HEK293 (cell line): ENCODE results near the gene ENGASE.

Source experiments
- SP2 ChIP-seq: fragments of 450-650 bp; formaldehyde crosslinking; IDR thresholded peaks from 2 replicates; pipeline ENCODE4 v1.5.1; 2016; ENCODE audit warnings: missing biosample characterization, missing genetic modification characterization
- ZFP37 ChIP-seq: fragments of 450-650 bp; formaldehyde crosslinking; IDR thresholded peaks from 2 replicates; pipeline ENCODE4 v1.5.1; 2016; ENCODE audit warnings: missing biosample characterization, missing genetic modification characterization
- ZFP69B ChIP-seq: fragments of 450-650 bp; formaldehyde crosslinking; IDR thresholded peaks from 2 replicates; pipeline ENCODE4 v1.5.1; 2016; ENCODE audit warnings: missing biosample characterization, missing genetic modification characterization
- ZNF138 ChIP-seq: fragments of 450-650 bp; formaldehyde crosslinking; IDR thresholded peaks from 2 replicates; pipeline ENCODE4 v1.5.1; 2016; ENCODE audit warnings: missing biosample characterization, missing genetic modification characterization, borderline replicate concordance
- ZNF184 ChIP-seq: fragments of 450-650 bp; IDR thresholded peaks from 2 replicates; pipeline ENCODE4 v1.5.1; 2018; ENCODE audit warnings: missing biosample characterization, mild to moderate bottlenecking, missing genetic modification characterization
- ZNF274 ChIP-seq, 2 experiments: fragments of 200-500 bp in 1 of 2; fragments of 450-650 bp in 1 of 2; sonication (Bioruptor generic) in 1 of 2; formaldehyde crosslinking in 1 of 2; IDR thresholded peaks; 2 replicates each; pipeline versions ENCODE4 v1.5.1 to v1.6.1; 2014 to 2016; ENCODE audit warnings: borderline replicate concordance in 1 of 2, inconsistent platforms in 1 of 2, low read length in 1 of 2, missing biosample characterization in 1 of 2, missing genetic modification characterization in 1 of 2
- TF ChIP-seq, protein P1 (sequence below): fragments of 450-650 bp; formaldehyde crosslinking; IDR thresholded peaks from 2 replicates; pipeline ENCODE4 v1.5.1; 2016; ENCODE audit warnings: missing biosample characterization, missing genetic modification characterization
- TF ChIP-seq, protein P2 (sequence below): fragments of 450-650 bp; formaldehyde crosslinking; IDR thresholded peaks from 2 replicates; pipeline ENCODE4 v1.5.1; 2017; ENCODE audit warnings: missing biosample characterization, missing genetic modification characterization
- TF ChIP-seq, protein P3 (sequence below): fragments of 450-650 bp; formaldehyde crosslinking; IDR thresholded peaks from 2 replicates; pipeline ENCODE4 v1.5.1; 2016; ENCODE audit warnings: missing biosample characterization, missing genetic modification characterization, low read depth

DNA sequence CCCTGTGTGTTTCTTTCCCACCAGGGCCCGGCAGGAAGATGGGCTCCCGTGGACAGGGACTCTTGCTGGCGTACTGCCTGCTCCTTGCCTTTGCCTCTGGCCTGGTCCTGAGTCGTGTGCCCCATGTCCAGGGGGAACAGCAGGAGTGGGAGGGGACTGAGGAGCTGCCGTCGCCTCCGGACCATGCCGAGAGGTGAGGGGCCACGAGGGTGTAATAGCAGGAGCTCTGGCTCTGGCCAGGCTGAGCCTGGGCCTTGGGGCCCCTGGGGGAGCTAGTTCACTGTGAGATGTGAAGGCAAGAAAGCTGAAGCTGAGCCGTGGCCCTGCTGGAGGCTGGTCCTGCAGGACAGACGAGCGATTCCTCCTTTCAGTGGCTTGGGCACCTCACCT, 30.7 kb upstream of the ENGASE start:
- TF ChIP-seq, protein P1, sequence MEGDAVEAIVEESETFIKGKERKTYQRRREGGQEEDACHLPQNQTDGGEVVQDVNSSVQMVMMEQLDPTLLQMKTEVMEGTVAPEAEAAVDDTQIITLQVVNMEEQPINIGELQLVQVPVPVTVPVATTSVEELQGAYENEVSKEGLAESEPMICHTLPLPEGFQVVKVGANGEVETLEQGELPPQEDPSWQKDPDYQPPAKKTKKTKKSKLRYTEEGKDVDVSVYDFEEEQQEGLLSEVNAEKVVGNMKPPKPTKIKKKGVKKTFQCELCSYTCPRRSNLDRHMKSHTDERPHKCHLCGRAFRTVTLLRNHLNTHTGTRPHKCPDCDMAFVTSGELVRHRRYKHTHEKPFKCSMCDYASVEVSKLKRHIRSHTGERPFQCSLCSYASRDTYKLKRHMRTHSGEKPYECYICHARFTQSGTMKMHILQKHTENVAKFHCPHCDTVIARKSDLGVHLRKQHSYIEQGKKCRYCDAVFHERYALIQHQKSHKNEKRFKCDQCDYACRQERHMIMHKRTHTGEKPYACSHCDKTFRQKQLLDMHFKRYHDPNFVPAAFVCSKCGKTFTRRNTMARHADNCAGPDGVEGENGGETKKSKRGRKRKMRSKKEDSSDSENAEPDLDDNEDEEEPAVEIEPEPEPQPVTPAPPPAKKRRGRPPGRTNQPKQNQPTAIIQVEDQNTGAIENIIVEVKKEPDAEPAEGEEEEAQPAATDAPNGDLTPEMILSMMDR (tag by site-specific recombination): no peak
- TF ChIP-seq ZFP69B (no peak), SP2 (tag by site-specific recombination) (no peak), ZNF184 (no peak), ZNF274 (IDR thresholded peaks at IDR 0.05; ENCODE audit: low read length) (no peak), ZNF274 (tag by site-specific recombination; IDR thresholded peaks at IDR 0.05; ENCODE audit: borderline replicate concordance) (no peak), ZNF138 (tag by site-specific recombination) (no peak), ZFP37 (tag by site-specific recombination) (no peak)
- TF ChIP-seq, protein P2, sequence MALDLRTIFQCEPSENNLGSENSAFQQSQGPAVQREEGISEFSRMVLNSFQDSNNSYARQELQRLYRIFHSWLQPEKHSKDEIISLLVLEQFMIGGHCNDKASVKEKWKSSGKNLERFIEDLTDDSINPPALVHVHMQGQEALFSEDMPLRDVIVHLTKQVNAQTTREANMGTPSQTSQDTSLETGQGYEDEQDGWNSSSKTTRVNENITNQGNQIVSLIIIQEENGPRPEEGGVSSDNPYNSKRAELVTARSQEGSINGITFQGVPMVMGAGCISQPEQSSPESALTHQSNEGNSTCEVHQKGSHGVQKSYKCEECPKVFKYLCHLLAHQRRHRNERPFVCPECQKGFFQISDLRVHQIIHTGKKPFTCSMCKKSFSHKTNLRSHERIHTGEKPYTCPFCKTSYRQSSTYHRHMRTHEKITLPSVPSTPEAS: no peak
- TF ChIP-seq, protein P3, sequence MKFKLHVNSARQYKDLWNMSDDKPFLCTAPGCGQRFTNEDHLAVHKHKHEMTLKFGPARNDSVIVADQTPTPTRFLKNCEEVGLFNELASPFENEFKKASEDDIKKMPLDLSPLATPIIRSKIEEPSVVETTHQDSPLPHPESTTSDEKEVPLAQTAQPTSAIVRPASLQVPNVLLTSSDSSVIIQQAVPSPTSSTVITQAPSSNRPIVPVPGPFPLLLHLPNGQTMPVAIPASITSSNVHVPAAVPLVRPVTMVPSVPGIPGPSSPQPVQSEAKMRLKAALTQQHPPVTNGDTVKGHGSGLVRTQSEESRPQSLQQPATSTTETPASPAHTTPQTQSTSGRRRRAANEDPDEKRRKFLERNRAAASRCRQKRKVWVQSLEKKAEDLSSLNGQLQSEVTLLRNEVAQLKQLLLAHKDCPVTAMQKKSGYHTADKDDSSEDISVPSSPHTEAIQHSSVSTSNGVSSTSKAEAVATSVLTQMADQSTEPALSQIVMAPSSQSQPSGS (tag by site-specific recombination): no peak
